Measurements from ENCODE around the gene ZSWIM1. TPM values are rescaled to one million over a fixed set of nuclear protein-coding genes. Genes with fewer than 3 reads are reported as not detected.

Gene ZSWIM1
- total and polyA plus RNA-seq, 10 of the 15 experiments (the other 5 are each of a cell fraction or from before 2014, with no cell fraction given), result 2.4 to 16.0 (median 9.8) TPM

GRCh38 chr20:45893831-45894230, 12.8 kb downstream of the ZSWIM1 start (continued):
- TF ChIP-seq BCL11A (IDR thresholded peaks at IDR 0.05; ENCODE audit: low read depth, low read length) (no peak), HDGF (IDR thresholded peaks at IDR 0.05) (no peak), NR2F1 (conservative IDR thresholded peaks at IDR 0.05) (no peak), ESRRA (IDR thresholded peaks at IDR 0.05; ENCODE audit: low read length) (no peak), ZNF24 (IDR thresholded peaks at IDR 0.05) (no peak), ZNF687 (IDR thresholded peaks at IDR 0.05) (no peak), ZNF274 (IDR thresholded peaks at IDR 0.05; ENCODE audit: insufficient read depth, insufficient read length) (no peak), RCOR1 (conservative IDR thresholded peaks at IDR 0.05; ENCODE audit: low read depth, low read length) (no peak), MTA2 (IDR thresholded peaks at IDR 0.05; ENCODE audit: low read depth) (no peak), FOXK2 (IDR thresholded peaks at IDR 0.05) (no peak)

- Histone ChIP-seq H2AFZ (ENCODE audit: control insufficient read depth, low read depth, low read length) (no peak overlapping the region), H3K9me3 (replicated peaks; ENCODE audit: control insufficient read depth, insufficient read depth, low read length) (no peaks in the 10 kb centered on the region), H3K36me3 (ENCODE audit: control insufficient read depth in 2 of 2, insufficient read depth in 2 of 2, low read length in 1 of 2) (peaks cover 0 to 4% of the 10 kb centered on the region in 2 experiments; a peak in 2 of 4 replicates), H3K4me3 (no peak overlapping the region), H3K9ac (ENCODE audit: control insufficient read depth, insufficient read depth, low read length) (no peak overlapping the region), H4K20me1 (ENCODE audit: control insufficient read depth, insufficient read depth) (no peaks in the 10 kb centered on the region), H3K4me2 (ENCODE audit: control insufficient read depth, insufficient read depth) (no peak overlapping the region), H3K79me2 (ENCODE audit: control insufficient read depth, insufficient read depth, low read length) (peaks cover 4% of the 10 kb centered on the region), H3K27ac (ENCODE audit: control insufficient read depth, insufficient read depth) (no peak overlapping the region), H3K27me3 (replicated peaks in 1 of 2; ENCODE audit: control insufficient read depth in 2 of 2, insufficient read depth in 2 of 2, low read length in 1 of 2) (no peaks in the 10 kb centered on the region), H3K4me1 (ENCODE audit: control insufficient read depth, insufficient read depth, low read length) (peaks cover 22% of the 10 kb centered on the region)
- intact Hi-C loops (cut with micrococcal nuclease; ENCODE audit: unreplicated experiment) (loop anchor here (5.0 kb wide), 1 partner anchor 78 kb away; the partner anchor contains the start of gene ZNF335), in situ Hi-C loops (cut with MboI) (no loop called here)
- SMC1A ChIA-PET (ENCODE audit: uncharacterized antibody, unreplicated experiment), result no interaction called here
- DNase-seq (ENCODE audit: low read depth, low spot score), result no peak
- POLR2A ChIA-PET, result no interaction called here
- 88% methylated on average over 12 of the region's 12 CpGs for WGBS (ENCODE audit: insufficient coverage, insufficient replicate concordance, low lambda C conversion rate, missing lambda C conversion rate)
- no peak for FAIRE-seq
- RAD21 ChIA-PET (ENCODE audit: unreplicated experiment), result no interaction called here
- TF ChIP-seq SMC3 (IDR thresholded peaks at IDR 0.05; ENCODE audit: borderline replicate concordance, low read length) (no peak), RB1 (IDR thresholded peaks at IDR 0.05; ENCODE audit: borderline replicate concordance) (no peak), CBX3 (IDR thresholded peaks at IDR 0.05; ENCODE audit: borderline replicate concordance, low read depth) (no peak), RFX5 (IDR thresholded peaks at IDR 0.05; ENCODE audit: low read depth, low read length) (no peak), NFYB (IDR thresholded peaks at IDR 0.05; ENCODE audit: insufficient read depth, low read depth, low read length) (no peak), BCLAF1 (IDR thresholded peaks at IDR 0.05) (no peak), SMAD1 (IDR thresholded peaks at IDR 0.05; ENCODE audit: low read depth, partially characterized antibody) (no peak)
- CTCF ChIA-PET, result no interaction called here
- no peak for ATAC-seq
- no TSS peak for BruUV-seq (replicated peaks)
Measured at GRCh38 chr20:45894797-45895196, 13.8 kb downstream of the ZSWIM1 start.

Data from GM12878 (cell line).